ENCODE results near the gene TRIM15.

The TRIM15 gene

DNA sequence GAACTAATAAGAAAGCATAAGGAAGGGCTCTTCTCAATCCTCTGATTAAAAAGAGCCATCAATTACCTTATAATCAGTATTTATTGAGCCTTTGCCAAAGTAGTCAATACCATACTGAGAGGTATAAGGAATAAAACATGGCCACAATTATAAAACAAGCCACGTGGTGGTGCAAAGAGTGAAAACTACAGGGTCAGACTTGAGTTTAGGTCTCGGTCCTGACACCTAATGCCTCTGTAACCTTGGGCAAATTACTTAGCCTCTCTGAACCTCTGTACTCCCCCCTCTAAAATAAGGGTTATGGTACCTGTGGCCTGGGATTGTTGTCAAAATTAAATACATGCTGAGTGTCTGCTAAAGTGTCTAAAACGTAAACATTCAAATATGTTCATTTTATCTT is 14.1 kb upstream of the TRIM15 start:
- no peak for DNase-seq (ENCODE audit: insufficient read length, low spot score)
- no peak for FAIRE-seq
- TF ChIP-seq, protein P1, sequence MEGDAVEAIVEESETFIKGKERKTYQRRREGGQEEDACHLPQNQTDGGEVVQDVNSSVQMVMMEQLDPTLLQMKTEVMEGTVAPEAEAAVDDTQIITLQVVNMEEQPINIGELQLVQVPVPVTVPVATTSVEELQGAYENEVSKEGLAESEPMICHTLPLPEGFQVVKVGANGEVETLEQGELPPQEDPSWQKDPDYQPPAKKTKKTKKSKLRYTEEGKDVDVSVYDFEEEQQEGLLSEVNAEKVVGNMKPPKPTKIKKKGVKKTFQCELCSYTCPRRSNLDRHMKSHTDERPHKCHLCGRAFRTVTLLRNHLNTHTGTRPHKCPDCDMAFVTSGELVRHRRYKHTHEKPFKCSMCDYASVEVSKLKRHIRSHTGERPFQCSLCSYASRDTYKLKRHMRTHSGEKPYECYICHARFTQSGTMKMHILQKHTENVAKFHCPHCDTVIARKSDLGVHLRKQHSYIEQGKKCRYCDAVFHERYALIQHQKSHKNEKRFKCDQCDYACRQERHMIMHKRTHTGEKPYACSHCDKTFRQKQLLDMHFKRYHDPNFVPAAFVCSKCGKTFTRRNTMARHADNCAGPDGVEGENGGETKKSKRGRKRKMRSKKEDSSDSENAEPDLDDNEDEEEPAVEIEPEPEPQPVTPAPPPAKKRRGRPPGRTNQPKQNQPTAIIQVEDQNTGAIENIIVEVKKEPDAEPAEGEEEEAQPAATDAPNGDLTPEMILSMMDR (IDR thresholded peaks at IDR 0.05; ENCODE audit: insufficient read depth, missing control alignments) = no peak

DNA sequence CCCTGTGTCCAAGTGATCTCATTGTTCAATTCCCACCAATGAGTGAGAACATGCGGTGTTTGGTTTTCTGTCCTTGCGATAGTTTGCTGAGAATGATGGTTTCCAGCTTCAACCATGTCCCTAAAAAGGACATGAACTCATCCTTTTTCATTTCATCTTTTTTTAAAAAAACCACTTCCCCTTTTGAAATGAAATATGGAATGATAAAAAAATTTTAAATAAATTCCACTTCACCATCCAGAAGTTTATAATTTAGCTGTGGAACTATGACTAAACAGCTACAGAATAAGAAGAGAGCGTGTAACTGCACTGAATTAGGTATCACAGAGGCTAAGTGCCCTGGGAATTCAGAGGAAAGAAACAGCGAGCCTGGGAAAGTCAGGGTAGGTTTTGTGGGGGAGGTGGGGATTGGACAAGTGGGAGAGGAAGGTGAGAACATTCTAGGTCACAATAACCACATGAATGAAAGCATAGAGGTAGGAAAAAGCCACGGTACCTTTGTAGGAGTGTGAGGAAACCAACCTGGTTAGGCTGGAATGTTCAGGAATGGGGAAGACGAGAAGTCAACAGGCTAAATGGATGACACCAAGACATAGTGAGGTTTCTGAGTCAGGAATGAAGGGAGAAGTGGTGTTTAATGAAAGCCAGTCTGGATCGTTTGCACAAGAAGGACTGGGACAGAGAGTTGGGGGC is 13.3 kb upstream of the TRIM15 start:
- FAIRE-seq (no peak), DNase-seq (ENCODE audit: insufficient read length, low spot score) (no peak)
- TF ChIP-seq, protein P1 (IDR thresholded peaks at IDR 0.05; ENCODE audit: insufficient read depth, missing control alignments) = no peak

DNA sequence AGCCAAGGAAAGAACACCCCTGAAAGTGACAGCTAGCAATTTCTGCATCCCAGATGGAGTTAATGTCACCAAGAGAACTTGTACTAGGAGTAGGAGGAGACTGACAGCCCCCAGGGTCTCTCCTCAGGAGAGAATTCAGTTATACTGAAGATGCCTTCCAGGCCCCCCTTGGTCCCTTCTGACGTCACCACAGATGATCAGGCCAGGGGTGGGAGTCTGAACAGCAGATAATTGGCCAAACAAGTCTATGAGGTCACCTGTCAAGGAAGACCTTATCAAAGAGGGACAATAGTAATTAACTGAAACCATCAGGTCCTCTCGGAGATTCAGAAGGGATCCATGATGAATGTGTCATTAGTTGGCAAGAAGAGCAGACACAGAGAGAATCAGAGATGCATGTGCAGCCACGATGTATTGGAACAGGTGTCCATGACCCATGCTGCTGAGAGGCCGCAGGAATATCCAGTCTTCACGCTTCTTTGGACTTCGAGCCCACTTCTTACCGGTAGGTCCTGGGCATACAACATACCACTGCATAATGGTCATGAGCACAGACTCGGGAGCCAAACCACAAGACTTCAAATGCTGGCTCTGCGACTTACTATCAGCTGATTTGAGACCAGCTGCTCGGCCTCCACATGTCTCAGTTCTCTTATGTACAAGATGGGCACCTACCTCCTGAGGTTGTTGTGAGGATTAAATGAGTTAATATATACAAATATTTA is 12.5 kb upstream of the TRIM15 start:
- FAIRE-seq (no peak), DNase-seq (ENCODE audit: insufficient read length, low spot score) (no peak)
- TF ChIP-seq, protein P1 (IDR thresholded peaks at IDR 0.05; ENCODE audit: insufficient read depth, missing control alignments) = no peak

DNA sequence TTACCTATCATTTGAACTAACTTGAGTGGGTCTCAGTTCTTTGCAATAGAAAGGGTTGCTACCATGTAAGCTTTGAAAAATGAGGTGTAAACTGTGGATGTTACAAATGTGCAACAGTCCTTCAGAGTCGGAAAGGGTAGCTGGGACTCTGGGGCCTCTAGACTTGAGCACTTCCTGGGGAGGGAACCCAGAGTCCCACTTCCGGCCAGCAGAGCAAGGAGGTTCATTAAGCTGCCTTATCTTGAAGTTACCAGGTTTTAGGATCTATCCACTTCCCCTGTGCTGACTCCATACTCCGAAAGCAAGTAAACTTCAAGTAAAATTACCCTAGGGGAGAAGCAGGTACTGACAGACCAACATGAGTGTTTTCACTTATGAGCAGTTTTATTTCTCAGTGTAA is 11.8 kb upstream of the TRIM15 start:
- DNase-seq (ENCODE audit: insufficient read length, low spot score) (no peak), FAIRE-seq (no peak)
- TF ChIP-seq, protein P1 (IDR thresholded peaks at IDR 0.05; ENCODE audit: insufficient read depth, missing control alignments) = no peak

DNA sequence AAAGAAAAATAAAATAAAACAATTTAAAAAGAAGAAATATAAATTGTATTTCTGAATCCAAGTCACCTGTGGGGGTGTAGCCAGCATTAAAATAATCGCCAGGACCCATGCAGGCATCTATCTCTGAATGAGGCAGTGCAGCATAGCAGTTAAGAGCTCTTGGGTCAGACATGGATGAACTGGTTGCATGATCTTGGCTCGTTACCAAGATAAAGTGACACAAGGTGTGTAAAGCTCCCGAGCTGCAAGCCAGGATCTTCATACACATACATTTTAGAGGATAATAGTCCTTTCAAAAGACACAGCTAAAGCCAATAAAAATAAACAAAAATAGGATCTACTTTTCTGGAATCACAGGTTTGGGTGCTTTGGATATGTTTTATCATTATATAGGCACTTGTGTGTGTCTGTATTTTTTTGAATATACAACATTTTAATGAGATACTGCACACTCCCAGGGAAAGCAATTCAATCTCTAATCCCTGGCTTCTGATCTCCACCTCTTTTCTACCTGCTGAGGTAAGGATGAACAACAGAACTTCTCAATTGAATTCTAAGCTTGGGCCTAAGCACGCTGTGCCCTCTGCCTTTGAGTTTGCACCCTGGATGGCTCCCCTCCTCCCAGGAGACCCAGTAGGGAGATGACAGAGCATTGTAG is 11.2 kb upstream of the TRIM15 start:
- DNase-seq (ENCODE audit: insufficient read length, low spot score) (no peak), FAIRE-seq (no peak)
- TF ChIP-seq, protein P1 (IDR thresholded peaks at IDR 0.05; ENCODE audit: insufficient read depth, missing control alignments) = no peak

DNA sequence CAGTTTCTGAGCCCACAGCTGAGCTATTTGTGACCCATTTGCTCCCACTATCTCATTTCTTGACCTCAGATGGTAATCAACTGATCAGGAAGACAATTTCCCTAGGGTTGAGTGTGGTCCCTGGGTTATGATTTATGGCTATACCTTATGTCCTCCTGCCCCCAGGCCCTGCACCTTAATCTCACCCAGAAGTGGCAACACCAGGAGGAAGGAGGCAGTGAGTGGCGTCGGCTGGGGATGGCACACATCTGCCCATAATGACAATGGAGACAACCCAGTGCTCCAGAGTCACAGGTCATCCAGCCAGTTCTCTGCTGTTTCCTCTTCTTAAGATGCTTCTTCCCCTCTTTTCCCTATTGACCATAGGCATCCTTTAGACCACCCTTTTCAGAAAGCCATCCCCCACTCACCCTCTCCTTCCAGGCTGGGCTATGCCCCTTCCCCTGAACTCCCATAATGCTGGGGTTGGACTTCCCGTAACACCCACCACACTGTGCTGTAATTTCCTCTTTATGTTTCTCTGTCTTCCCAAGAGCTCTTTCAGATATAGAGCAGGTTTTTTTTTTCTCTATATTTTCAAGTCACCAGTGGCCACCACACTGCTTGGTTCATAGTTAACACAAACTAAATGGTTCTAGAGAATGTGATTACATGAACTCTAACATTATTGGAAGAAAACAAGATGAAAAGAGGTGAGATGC is 10.3 kb upstream of the TRIM15 start:
- TF ChIP-seq, protein P1 (IDR thresholded peaks at IDR 0.05; ENCODE audit: insufficient read depth, missing control alignments) = no peak
- DNase-seq (ENCODE audit: insufficient read length, low spot score) (no peak), FAIRE-seq (no peak)

All from D721Med (cell line).